GM18511 (cell line): ENCODE data around the gene PSG2.
"Not testable (repeated sequence)": the region's sequence is repeated elsewhere in the genome, so short reads cannot be mapped to it uniquely, and the experiment has no call there.

Experiments
- ATAC-seq: cut with Tn5 transposase; IDR thresholded peaks from one replicate; pipeline ENCODE4 v1.9.1; 2021; ENCODE audit warnings: mild to moderate bottlenecking, moderate library complexity; ENCODE audit not compliant: unreplicated experiment

Gene PSG2

DNA sequence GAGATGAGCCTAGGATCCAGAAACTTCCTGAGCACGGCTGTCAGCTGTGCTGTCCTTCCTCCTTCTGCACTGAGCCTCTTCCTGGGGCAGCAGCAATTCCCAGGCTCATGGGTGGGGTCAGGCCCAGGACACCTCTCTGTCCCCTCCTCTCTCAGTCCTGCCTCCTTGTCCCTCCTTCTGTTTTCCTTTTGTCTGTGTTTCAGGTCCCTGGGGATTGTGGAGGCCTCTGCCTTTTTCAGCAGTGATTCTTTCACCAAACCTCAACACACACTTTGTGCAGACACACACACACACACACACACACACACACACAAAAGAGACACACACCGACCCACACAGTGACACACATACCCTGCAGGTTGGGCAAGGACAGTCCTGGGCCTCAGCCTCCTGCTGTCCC, at the start of gene PSG2:
PSG2 (minus strand) TSS at position 101 of the 400 bp plus-strand sequence. CDS start 132 bp downstream, outside the sequence.
- ATAC-seq = not testable (repeated sequence)

GRCh38 chr19:43131281-43131842, 48.9 kb upstream of the PSG2 start:
- ATAC-seq = not testable (repeated sequence)

- ATAC-seq = not testable (repeated sequence)
Observed at GRCh38 chr19:43129197-43129596, 46.7 kb upstream of the PSG2 start.

- ATAC-seq = not testable (repeated sequence)
Observed at GRCh38 chr19:43127336-43127735, 44.8 kb upstream of the PSG2 start.

DNA sequence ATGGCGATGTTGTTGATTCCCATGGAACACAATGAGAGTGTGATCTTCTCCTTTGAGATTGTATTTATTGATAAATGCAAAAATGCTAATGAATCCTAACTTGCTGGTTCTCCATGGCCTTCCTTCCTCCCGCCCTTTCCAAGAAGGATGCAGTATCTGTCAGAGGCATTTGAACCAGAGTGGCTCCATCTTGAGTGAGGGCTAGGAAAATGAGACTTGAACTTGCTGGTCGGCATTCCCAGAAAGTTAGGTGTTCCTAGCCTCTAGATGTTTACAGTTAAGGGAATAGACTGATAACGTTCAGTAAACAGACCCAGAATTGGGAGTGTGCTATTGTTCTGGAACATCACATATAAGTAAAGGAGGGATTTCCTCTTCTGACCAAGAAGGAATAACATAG, 44.2 kb upstream of the PSG2 start:
- no peak for ATAC-seq

DNA sequence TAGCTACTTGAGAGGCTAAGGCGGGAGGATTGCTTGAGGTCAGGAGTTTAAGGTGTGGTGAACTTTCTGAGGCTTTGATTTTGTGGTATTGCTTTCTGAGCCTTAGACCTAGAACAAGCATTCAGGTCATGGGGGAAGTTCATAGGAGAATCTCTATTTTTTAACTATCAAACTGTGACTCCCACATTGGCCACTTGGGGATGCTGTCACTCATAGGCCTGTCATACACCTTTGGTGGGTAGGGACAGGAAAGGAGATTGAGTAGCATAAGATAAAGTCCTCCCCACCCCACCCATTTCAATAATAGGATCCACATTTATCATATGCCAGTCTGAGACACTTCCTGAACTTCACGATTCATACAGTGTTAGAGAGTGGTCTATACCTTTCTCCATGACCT, 41.9 kb upstream of the PSG2 start:
- ATAC-seq = no peak

GRCh38 chr19:43120433-43121026, 38.0 kb upstream of the PSG2 start:
- ATAC-seq = not testable (repeated sequence)

DNA sequence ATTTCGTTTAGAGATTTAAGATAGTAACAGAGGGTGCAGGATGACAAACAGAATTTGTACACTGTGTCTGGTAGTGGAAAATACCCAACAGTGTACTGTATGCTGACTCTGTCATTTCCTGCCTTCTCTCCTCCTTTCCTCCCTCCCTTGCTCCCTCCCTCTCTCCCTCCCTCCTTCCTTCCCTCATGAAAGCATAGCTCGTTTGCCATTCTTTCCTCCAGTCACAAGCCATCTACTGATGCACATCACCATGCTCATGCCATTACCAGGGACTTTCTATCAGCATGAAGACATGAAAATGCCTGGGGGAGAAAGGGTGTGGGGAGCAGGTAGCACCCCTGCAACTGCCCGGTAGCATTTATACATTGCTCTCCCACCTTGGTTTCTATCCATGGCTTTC, 37.0 kb upstream of the PSG2 start:
- not testable (repeated sequence) for ATAC-seq

DNA sequence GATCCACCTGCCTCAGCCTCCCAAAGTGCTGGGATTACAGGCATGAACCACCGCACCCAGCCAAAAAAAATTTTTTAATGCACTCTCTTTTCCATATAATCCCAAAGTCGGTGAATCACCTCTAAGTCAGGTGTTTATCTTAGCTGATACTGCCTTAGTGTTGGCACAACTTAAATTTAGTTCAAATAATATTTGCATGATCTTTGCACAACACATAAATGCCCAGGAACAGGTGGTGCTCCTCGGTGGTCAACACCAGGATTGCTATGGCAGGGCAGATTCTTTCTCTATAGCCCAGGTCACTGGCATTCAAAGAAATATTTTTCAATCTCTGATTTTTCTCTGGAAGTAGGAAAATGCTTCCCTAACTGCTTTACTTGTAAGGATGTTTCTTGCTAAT, 33.9 kb upstream of the PSG2 start:
- ATAC-seq = not testable (repeated sequence)

DNA sequence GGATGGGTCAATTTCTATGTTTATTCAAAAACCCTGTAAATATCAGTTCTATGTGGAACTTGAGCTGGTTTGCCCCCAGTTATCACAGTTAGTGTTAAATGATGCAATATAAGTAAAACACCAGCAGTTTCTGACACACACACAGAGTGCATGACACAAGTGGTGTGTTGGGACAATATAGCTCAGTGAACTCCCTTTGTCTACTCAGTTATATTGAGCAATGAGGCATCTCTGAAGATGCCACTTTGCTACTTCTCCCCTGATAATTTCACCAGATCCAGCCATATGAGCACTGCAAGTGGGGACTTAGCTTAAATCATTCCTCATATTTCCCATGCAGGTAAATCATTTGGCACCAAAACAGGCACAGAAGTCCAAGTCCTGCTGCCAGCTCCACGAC, 33.0 kb upstream of the PSG2 start:
- ATAC-seq = not testable (repeated sequence)

DNA sequence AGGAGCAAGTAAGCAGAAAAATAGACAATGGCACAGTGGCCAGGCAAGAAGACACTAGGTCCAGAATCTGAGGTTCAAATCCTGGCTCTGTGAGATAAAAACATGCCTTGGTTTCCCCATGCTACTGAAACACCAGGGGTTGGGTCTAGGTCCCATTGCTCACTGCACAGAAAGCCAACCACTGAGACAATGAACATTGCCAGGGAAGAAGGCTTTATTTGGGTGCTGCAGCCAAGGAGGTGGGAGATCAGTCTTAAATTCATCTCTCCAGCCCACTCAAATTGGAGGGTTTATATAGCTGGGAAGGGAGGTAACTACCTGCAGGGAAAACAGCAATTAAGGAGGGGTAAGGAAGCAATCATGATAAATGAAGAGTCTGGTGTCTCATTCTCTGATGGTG, 32.6 kb upstream of the PSG2 start:
- not testable (repeated sequence) for ATAC-seq

GRCh38 chr19:43114626-43115025, 32.1 kb upstream of the PSG2 start:
- ATAC-seq = not testable (repeated sequence)

- ATAC-seq = not testable (repeated sequence)
Observed at GRCh38 chr19:43107401-43107800, 24.9 kb upstream of the PSG2 start.

DNA sequence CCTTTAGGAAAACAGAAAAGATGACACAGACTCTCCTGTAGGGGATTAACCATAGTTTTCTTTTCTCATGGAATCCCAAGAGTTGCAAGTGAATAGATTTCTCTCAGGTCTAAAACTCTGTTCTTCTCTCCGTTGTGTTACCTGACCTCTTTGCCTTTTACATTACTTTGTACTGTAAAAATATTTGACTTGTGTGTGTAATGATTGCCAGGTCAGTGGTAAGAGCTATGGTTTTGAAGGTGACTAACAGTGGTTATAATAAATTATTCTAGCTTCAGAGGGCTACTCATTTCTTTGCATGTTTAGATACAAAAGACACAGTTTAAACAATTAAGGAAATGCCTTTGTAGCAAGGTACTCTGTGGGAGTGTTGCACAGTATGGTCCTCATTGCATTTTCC, 23.0 kb upstream of the PSG2 start:
- no peak for ATAC-seq

- ATAC-seq = not testable (repeated sequence)
Observed at GRCh38 chr19:43104215-43104850, 21.8 kb upstream of the PSG2 start.

DNA sequence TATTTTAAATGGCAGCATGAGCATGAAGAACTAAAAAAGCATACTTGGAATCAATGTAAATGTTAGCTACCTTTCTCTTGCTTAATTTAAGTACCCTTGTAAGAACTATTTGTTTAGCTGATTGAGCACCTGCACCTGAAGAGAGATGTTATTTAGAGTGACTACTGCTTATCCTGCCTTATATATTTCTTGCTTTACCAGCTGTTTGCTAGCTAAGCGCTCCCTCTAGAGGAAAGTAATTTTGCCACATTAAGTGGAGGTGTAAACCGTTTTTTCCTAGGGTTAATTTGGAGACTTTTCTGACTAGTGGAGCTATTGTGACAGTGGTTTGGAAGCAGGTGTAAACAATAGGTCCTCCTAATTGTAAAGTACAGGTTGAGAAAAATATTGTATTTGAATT, 19.4 kb upstream of the PSG2 start:
- ATAC-seq = no peak

DNA sequence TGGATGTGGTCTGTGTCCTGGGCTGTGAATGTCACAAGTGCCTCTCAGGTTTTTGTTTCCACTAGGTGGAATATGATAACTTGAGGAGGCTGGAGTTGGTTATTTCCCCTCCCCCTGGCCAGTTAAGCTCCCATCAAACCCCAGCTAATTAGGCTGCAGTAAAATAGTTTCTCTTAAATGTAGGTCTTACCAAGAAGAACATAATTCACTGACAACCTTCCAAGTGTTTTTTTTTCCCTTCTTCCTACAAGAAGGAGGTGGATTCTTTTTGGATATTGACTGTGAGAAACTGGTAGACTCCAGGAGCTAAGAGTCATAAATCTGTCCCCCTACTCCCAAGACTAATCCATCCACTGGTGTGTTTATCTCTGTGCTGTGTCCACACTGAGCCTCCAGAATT, 15.9 kb upstream of the PSG2 start:
- ATAC-seq = not testable (repeated sequence)

DNA sequence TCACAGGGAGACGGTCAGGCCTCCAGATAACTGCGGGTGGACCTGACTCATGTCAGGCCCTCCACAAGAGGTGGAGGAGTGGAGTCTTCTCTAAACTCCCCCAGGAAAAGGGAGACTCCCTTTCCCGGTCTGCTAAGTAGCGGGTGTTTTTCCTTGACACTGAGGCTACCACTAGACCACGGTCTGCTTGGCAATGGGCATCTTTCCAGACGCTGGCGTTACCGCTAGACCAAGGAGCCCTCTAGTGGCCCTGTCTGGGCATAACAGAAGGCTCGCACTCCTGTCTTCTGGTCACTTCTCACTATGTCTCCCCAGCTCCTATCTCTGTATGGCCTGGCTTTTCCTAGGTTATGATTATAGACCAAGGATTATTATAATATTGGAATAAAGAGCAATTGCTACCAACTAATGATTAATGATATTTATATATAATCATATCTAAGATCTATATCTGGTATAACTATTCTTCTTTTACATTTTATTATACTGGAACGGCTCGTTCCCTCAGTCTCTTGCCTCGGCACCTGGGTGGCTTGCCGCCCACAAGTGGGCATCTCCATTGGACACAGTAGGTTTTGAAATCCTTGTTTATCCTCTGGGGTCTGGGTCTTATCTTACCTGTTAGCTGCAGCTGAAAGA, 5.3 kb upstream of the PSG2 start:
- not testable (repeated sequence) for ATAC-seq

GRCh38 chr19:43085796-43086530, 3.5 kb upstream of the PSG2 start:
- not testable (repeated sequence) for ATAC-seq

DNA sequence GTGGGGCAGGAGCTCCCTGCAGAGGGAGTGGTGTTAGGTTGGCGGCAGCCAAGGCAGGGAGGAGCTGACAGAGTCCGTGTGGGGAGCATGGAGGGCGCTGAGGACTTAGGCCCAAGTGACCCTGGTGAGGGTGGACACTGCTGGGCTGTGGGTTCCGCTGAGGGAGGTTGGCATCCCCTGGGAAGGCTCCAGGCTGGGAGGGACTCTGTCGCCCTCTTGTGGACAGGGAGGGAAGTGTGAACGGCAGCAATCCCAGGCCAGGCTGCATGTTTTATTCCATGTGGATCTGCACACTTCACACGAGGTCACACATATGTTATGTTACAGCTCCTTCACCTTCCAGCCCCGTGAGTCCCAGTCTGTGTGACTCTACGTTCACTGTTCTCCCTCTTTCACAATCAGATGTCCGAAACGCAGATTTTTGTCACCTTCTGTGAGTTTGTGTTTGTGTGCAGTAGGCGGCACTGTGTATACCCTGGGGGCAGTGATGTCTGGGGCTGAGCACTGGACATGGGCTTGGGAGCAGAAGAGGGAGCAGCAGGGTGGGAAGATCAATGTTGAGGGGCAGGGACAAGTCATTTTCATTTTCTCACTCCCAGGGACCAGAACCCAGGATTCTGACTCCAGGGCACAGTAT, 1.8 kb upstream of the PSG2 start:
- ATAC-seq = not testable (repeated sequence)

GRCh38 chr19:43083721-43084120, 1.2 kb upstream of the PSG2 start:
- ATAC-seq = not testable (repeated sequence)
